Heart left ventricle (tissue), 16 donors: Measurements from ENCODE around the gene TIMM17A. TPM values are rescaled to one million over a fixed set of nuclear protein-coding genes. Genes with fewer than 3 reads are reported as not detected.

Source experiments
- ATAC-seq, 4 donors: fragments of 200-7000 bp; cut with Tn5 transposase; one replicate each; pipeline ENCODE4 v1.9.1; 2020 to 2022; ENCODE audit warnings: moderate library complexity in 4 of 4, mild to moderate bottlenecking in 3 of 4, moderate number of reproducible peaks in 1 of 4
- DNase-seq, 5 donors: peaks; one replicate each; pipeline ENCODE4 v3.0.0-alpha.2; 2020
- H3K27ac ChIP-seq, 12 donors: fragments of 200-600 bp; sonication (generic) in 4 of 12; one replicate each; pipeline versions ENCODE4 v1.5.0 to v1.8.0; 2016 to 2022; ENCODE audit warnings: mild to moderate bottlenecking in 2 of 12
- H3K27me3 ChIP-seq, 9 donors: fragments of 200-600 bp; sonication (generic) in 2 of 9; one replicate each; pipeline versions ENCODE4 v1.5.1 to v1.8.0; 2016 to 2022; ENCODE audit warnings: mild to moderate bottlenecking in 3 of 9
- H3K36me3 ChIP-seq, 9 donors: fragments of 200-600 bp; sonication (generic) in 2 of 9; one replicate each; pipeline versions ENCODE4 v1.5.0 to v1.8.0; 2018 to 2022; ENCODE audit warnings: mild to moderate bottlenecking in 2 of 9
- H3K4me1 ChIP-seq, 12 donors: fragments of 200-600 bp; sonication (generic) in 4 of 12; one replicate each; pipeline versions ENCODE4 v1.5.0 to v1.8.0; 2016 to 2022; ENCODE audit warnings: mild to moderate bottlenecking in 3 of 12
- H3K4me3 ChIP-seq, 12 donors: fragments of 200-600 bp; sonication (generic) in 4 of 12; one replicate each; pipeline versions ENCODE4 v1.5.0 to v1.8.0; 2017 to 2022; ENCODE audit warnings: mild to moderate bottlenecking in 9 of 12, moderate library complexity in 4 of 12
- H3K9me3 ChIP-seq, 12 donors: fragments of 200-600 bp; sonication (generic) in 4 of 12; one replicate each; pipeline versions ENCODE4 v1.5.0 to v1.8.0; 2016 to 2022; ENCODE audit warnings: mild to moderate bottlenecking in 1 of 12
- CTCF ChIP-seq, 12 donors: fragments of 200-600 bp; sonication (generic) in 4 of 12; IDR thresholded peaks; one replicate each; pipeline versions ENCODE4 v1.5.0 to v1.8.0; 2018 to 2022; ENCODE audit warnings: antibody characterized with exemption in 12 of 12, mild to moderate bottlenecking in 5 of 12
- POLR2A ChIP-seq, 2 donors: fragments of 450-650 bp; IDR thresholded peaks; one replicate each; pipeline ENCODE4 v1.6.1; 2017; ENCODE audit warnings: antibody characterized with exemption in 2 of 2, mild to moderate bottlenecking in 2 of 2, moderate library complexity in 2 of 2
- WGBS, 4 donors: extraction: QIAGEN DNeasy Blood & Tissue Kit in 2 of 4; methylation state at CpG; one replicate each; pipeline versions ENCODE4 v1.1.5 to v1.1.7; 2013 to 2018; 5-methylcytosine and 5-hydroxymethylcytosine counted together
- intact Hi-C, 10 donors: fragments of 100-400 bp; cut with DNase I; formaldehyde crosslinking; loops; one replicate each; pipeline versions ENCODE4 v1.11.1 to v1.14.2; 2022
- polyA plus RNA-seq, 2 donors: library from polyadenylated mRNA; stranded (reverse); fragments of 200-250 nt; gene quantifications; one replicate each; pipeline ENCODE4 v1.2.3, GENCODE V29; 2013
- total RNA-seq, 9 donors: library from RNA; depleted of rRNA in 2 of 9; stranded (reverse); fragments of >200 nt in 2 of 9; fragmentation: NEBNext Ultra II Directional in 3 of 9; extraction: Animal tissue kit (Norgen Biotek cat#: 25700) in 3 of 9; gene quantifications; one replicate each; pipeline versions ENCODE4 v1.1.0 to v1.2.4, GENCODE V29; 2016 to 2023
- donor health status: ischemic (EF 13 %, LVEDD 7.1; RV severe dilation, severe dysfunction).
- donor health status: healthy with polysubstance abuse.
- donor health status: DM: no; HTN: yes; CAD: no.
- donor health status: DM: no; HTN: no; CAD: no.
- donor health status: ischemic (EF 25% LVEDD 6.9; RV normal size, moderate dysfunction).
- donor health status: ischemic (EF 25% LVEDD 5.7; RV mildly dilated, moderate dysfunction).
- donor health status: healthy.
- donor health status: DM: yes; HTN: yes; CAD: no.
- donor health status: ischemic (EF 35%, LVEDD 5.7; RV mildly dilated, moderate dysfunction).
- donor health status: nonischemic (EF 11% LVEDD 7.7; RV severe dilation, severe dysfunction).
- donor health status: DM: yes; HTN: yes; CAD: no.
- donor health status: PGD.
- donor health status: ischemic (EF 29% LVEDD 5.4; RV normal size, mild dysfunction).
- donor health status: nonischemic (EF 23%, LVEDD 6.1; RV moderate dilation, normal function).

Gene TIMM17A
- total and polyA plus RNA-seq, 11 donors = 31.7 to 151 (median 86.0) TPM

- Histone ChIP-seq H3K4me3 (no peak overlapping the region), H3K9me3 (no peaks in the 10 kb centered on the region), H3K36me3 (no peaks in the 10 kb centered on the region), H3K4me1 (peaks cover 0 to 4% (median 0%) of the 10 kb centered on the region in 12 donors), H3K27ac (no peak overlapping the region), H3K27me3 (peaks cover 0 to 5% (median 0%) of the 10 kb centered on the region in 9 donors)
- DNase-seq = no peak
- TF ChIP-seq POLR2A (IDR thresholded peaks at IDR 0.05) = no peak
- no peak for TF ChIP-seq CTCF (IDR thresholded peaks at IDR 0.05)
- intact Hi-C loops = loop anchor here in 1 of 10 donors (5.0 kb wide), 1 partner anchor 32 kb away; no protein-coding TSS in a partner anchor
- no peak for ATAC-seq
- 90 to 92% (median 91%) methylated on average over 17 of the region's 17 CpGs for WGBS, 4 donors
Observed at GRCh38 chr1:202014915-202015661, 59.8 kb downstream of the TIMM17A start.

- Histone ChIP-seq H3K4me3 (no peak overlapping the region), H3K27me3 (peaks cover 0 to 5% (median 0%) of the 10 kb centered on the region in 9 donors), H3K36me3 (no peaks in the 10 kb centered on the region), H3K4me1 (peaks cover 0 to 3% (median 0%) of the 10 kb centered on the region in 12 donors), H3K9me3 (no peaks in the 10 kb centered on the region), H3K27ac (no peak overlapping the region)
- ATAC-seq = no peak
- WGBS, 4 donors = 84 to 93% (median 90%) methylated on average over 3 of the region's 3 CpGs
- intact Hi-C loops = no loop called here
- no peak for TF ChIP-seq CTCF (IDR thresholded peaks at IDR 0.05)
- no peak for TF ChIP-seq POLR2A (IDR thresholded peaks at IDR 0.05)
- no peak for DNase-seq
Observed at GRCh38 chr1:202015662-202015937, 60.3 kb downstream of the TIMM17A start.

GRCh38 chr1:202016022-202016810 is 60.9 kb downstream of the TIMM17A start:
- WGBS, 4 donors = 88 to 91% (median 89%) methylated on average over 9 of the region's 9 CpGs
- no peak overlapping the region for H3K4me3 ChIP-seq
- no peak for TF ChIP-seq CTCF (IDR thresholded peaks at IDR 0.05)
- TF ChIP-seq POLR2A (IDR thresholded peaks at IDR 0.05) = no peak
- peaks cover 0 to 5% (median 0%) of the 10 kb centered on the region in 9 donors for H3K27me3 ChIP-seq
- H3K4me1 ChIP-seq = peaks cover 0 to 3% (median 0%) of the 10 kb centered on the region in 12 donors
- no peak overlapping the region for H3K27ac ChIP-seq
- H3K9me3 ChIP-seq = no peaks in the 10 kb centered on the region
- intact Hi-C loops = no loop called here
- no peaks in the 10 kb centered on the region for H3K36me3 ChIP-seq
- ATAC-seq (no peak), DNase-seq (no peak)
